Retinal pigment epithelial cell (primary cell): ENCODE results near the gene WDR35.

Source experiments
- DNase-seq: peaks from one replicate; pipeline ENCODE4 v3.0.0-alpha.2; 2010; ENCODE audit warnings: low read depth
- H3K4me3 ChIP-seq: 2 replicates; pipeline ENCODE4 v1.5.1; 2011; ENCODE audit warnings: mild to moderate bottlenecking, low read length, control low read depth, moderate library complexity
- CTCF ChIP-seq: conservative IDR thresholded peaks from 2 replicates; pipeline ENCODE4 v1.5.1; 2011; ENCODE audit warnings: low read depth, low read length, control low read depth, inconsistent platforms

The WDR35 gene

GRCh38 chr2:19863303-19864041 is 126.4 kb downstream of the WDR35 start:
- no peak for DNase-seq
- H3K4me3 ChIP-seq: peak overlapping the region; percentile 29
- peak; percentile 76 for TF ChIP-seq CTCF

DNA sequence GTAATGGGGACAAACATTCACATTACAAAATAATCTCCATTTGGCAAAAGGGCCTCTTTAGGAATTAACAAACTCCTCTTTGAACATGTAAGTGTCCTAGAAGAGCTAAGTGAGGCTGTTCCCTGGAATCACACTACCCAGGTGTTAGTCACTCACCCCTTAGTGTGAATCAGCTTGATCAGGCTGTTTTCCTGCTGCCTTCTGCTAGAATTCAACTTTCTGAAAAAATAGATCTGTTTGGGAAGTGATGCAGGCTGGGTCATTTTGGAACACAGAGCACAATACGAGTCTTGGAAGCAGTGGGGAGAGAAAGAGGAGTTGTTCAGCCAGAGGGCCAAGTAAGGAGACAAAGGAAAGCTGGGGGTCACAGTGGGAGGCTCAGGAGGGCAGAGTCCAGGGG is 128.1 kb downstream of the WDR35 start:
- no peak overlapping the region for H3K4me3 ChIP-seq
- no peak for TF ChIP-seq CTCF
- no peak for DNase-seq
